PC-3 (cell line): ENCODE measurements around the gene TTC31. TPM values are rescaled to one million over a fixed set of nuclear protein-coding genes. Genes with fewer than 3 reads are reported as not detected.

Source experiments
- ATAC-seq: fragments of 200-7000 bp; cut with Tn5 transposase; 2 replicates; pipeline ENCODE4 v1.9.1; 2020; ENCODE audit warnings: mild to moderate bottlenecking, moderate library complexity
- BruUV-seq: library from RNA; stranded (reverse); fragments of 400-500 nt; replicated peaks from 2 replicates; lab custom pipeline; 2021; lab: Mats Ljungman, UMichigan
- CTCF ChIA-PET: fragments of 300-600 bp; sonication (Branson Sonifier 250); formaldehyde crosslinking; loops from one replicate; lab custom pipeline; 2022; ENCODE audit warnings: antibody characterized with exemption; lab: Charles Lee
- POLR2A ChIA-PET: fragments of 300-600 bp; sonication (Branson Sonifier 250); formaldehyde crosslinking; loops from one replicate; lab custom pipeline; 2022; ENCODE audit warnings: antibody characterized with exemption; ENCODE audit not compliant: unreplicated experiment; lab: Charles Lee
- DNase-seq: peaks from one replicate; pipeline ENCODE4 v3.0.0-alpha.2; 2015
- H2AFZ ChIP-seq: fragments of 300-600 bp; sonication (generic); 2 replicates; pipeline ENCODE4 v1.6.0; 2016; ENCODE audit warnings: antibody characterized with exemption, low read length
- H3F3A ChIP-seq: fragments of 300-600 bp; sonication (generic); one replicate; pipeline ENCODE4 v1.6.0; 2017; ENCODE audit warnings: antibody characterized with exemption, low read length, control low read depth, mild to moderate bottlenecking; ENCODE audit not compliant: unreplicated experiment
- H3K27ac ChIP-seq: fragments of 300-600 bp; sonication (generic); 2 replicates; pipeline ENCODE4 v1.5.1; 2016; ENCODE audit warnings: mild to moderate bottlenecking, low read length
- H3K27me3 ChIP-seq: fragments of 300-600 bp; sonication (generic); 2 replicates; pipeline ENCODE4 v1.6.1; 2016; ENCODE audit warnings: low read length, mixed read lengths
- H3K36me3 ChIP-seq: fragments of 300-600 bp; sonication (generic); 2 replicates; pipeline ENCODE4 v1.6.1; 2016; ENCODE audit warnings: low read depth, mixed run types, low read length, mixed read lengths
- H3K4me1 ChIP-seq: fragments of 300-600 bp; sonication (generic); 2 replicates; pipeline ENCODE4 v1.5.1; 2016; ENCODE audit warnings: low read length; ENCODE audit not compliant: insufficient read depth
- H3K4me2 ChIP-seq: fragments of 300-600 bp; sonication (generic); 2 replicates; pipeline ENCODE4 v1.6.0; 2016; ENCODE audit warnings: low read length
- H3K4me3 ChIP-seq: fragments of 300-600 bp; sonication (generic); 2 replicates; pipeline ENCODE4 v1.5.1; 2016; ENCODE audit warnings: mild to moderate bottlenecking, low read length, mixed read lengths
- H3K79me2 ChIP-seq: fragments of 300-600 bp; sonication (generic); 2 replicates; pipeline ENCODE4 v1.6.1; 2017; ENCODE audit warnings: low read length, mixed read lengths
- H3K9ac ChIP-seq: fragments of 300-600 bp; sonication (generic); 2 replicates; pipeline ENCODE4 v1.6.0; 2016; ENCODE audit warnings: mild to moderate bottlenecking, low read length
- H3K9me2 ChIP-seq: fragments of 300-600 bp; sonication (generic); replicated peaks from 2 replicates; pipeline ENCODE4 v1.6.1; 2016; ENCODE audit warnings: mixed run types, low read length, mixed read lengths
- H3K9me3 ChIP-seq: fragments of 300-600 bp; sonication (generic); 2 replicates; pipeline ENCODE4 v1.6.1; 2016; ENCODE audit warnings: low read length, mixed read lengths
- H4K20me1 ChIP-seq: fragments of 300-600 bp; sonication (generic); 2 replicates; pipeline ENCODE4 v1.6.1; 2016; ENCODE audit warnings: low read length, mixed read lengths
- EZH2 ChIP-seq: fragments of 300-600 bp; sonication (generic); IDR thresholded peaks from one replicate; pipeline ENCODE4 v1.6.1; 2017; ENCODE audit warnings: antibody characterized with exemption, mild to moderate bottlenecking, low read length; ENCODE audit not compliant: unreplicated experiment
- EZH2phosphoT487 ChIP-seq: fragments of 300-600 bp; sonication (generic); IDR thresholded peaks from 2 replicates; pipeline ENCODE4 v1.6.1; 2018; ENCODE audit warnings: mild to moderate bottlenecking, antibody characterized with exemption, low read length, borderline replicate concordance
- intact Hi-C: fragments of 100-400 bp; cut with micrococcal nuclease; formaldehyde crosslinking; loops from 2 replicates; pipeline ENCODE4 v1.9.0; 2023
- total RNA-seq: library from RNA; depleted of rRNA; stranded (reverse); fragments of >200 nt; gene quantifications from 2 replicates; pipeline ENCODE4 v1.2.3, GENCODE V29; 2014
- TF ChIP-seq, protein P1 (sequence below): fragments of 300-600 bp; sonication (generic); conservative IDR thresholded peaks from 2 replicates; pipeline ENCODE4 v1.5.1; 2017; ENCODE audit warnings: antibody characterized with exemption, low read depth, mild to moderate bottlenecking, low read length

Gene TTC31
- total RNA-seq, 1 experiment from 2014 or later, result 21.1 TPM

DNA sequence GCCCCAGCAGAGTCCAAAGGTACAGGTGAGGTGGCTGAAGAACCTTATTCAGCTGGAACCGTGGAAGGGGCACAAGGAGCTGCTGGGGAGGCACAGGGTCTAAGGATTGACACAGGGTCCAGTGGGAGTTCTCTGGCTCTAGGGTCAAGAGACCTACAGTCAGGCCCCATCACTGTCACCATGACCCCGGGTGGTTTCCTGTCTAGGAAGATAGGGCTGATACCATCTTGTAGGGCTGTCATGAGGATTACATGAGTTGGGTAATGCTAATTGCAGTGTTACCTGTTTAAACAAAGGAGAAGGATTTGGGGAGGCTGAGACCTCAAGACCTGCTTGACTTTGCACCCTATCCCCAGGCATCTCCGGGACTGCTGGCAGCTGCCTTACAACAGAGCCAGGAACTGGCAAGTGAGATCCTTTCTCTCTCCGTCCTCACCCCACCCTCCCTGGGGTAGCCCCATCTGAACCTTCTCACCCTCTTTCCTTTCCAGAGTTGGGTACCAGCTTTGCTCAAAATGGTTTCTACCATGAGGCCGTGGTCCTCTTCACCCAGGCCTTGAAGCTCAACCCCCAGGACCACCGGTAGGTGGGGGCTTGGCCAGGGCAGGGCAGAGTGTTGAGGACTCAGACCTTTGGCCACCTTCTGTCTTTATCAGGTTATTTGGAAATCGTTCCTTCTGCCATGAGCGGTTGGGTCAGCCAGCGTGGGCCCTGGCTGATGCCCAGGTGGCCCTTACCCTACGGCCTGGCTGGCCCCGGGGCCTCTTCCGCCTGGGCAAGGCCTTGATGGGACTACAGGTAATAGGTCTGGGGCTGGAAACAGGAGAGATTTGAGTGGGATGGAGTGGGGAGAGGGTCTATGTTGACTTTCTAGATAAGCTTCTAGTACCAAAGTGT is 9.0 kb downstream of the TTC31 start:
- DNase-seq (no peak), ATAC-seq (no peak)
- no TSS peak for BruUV-seq
- no peak overlapping the region for H3K9ac ChIP-seq
- CTCF ChIA-PET, result no interaction called here
- no peaks in the 10 kb centered on the region for H3K9me2 ChIP-seq
- intact Hi-C loops, result no loop called here
- no peaks in the 10 kb centered on the region for H3K9me3 ChIP-seq
- H3F3A ChIP-seq, result no peaks in the 10 kb centered on the region
- peaks cover 28% of the 10 kb centered on the region for H3K36me3 ChIP-seq
- no peak overlapping the region for H2AFZ ChIP-seq
- H3K4me3 ChIP-seq, result no peak overlapping the region
- H3K27me3 ChIP-seq, result no peaks in the 10 kb centered on the region
- peaks cover 9% of the 10 kb centered on the region for H3K4me1 ChIP-seq
- no peak overlapping the region for H3K4me2 ChIP-seq
- TF ChIP-seq EZH2phosphoT487 (no peak), EZH2 (no peak)
- TF ChIP-seq, protein P1, sequence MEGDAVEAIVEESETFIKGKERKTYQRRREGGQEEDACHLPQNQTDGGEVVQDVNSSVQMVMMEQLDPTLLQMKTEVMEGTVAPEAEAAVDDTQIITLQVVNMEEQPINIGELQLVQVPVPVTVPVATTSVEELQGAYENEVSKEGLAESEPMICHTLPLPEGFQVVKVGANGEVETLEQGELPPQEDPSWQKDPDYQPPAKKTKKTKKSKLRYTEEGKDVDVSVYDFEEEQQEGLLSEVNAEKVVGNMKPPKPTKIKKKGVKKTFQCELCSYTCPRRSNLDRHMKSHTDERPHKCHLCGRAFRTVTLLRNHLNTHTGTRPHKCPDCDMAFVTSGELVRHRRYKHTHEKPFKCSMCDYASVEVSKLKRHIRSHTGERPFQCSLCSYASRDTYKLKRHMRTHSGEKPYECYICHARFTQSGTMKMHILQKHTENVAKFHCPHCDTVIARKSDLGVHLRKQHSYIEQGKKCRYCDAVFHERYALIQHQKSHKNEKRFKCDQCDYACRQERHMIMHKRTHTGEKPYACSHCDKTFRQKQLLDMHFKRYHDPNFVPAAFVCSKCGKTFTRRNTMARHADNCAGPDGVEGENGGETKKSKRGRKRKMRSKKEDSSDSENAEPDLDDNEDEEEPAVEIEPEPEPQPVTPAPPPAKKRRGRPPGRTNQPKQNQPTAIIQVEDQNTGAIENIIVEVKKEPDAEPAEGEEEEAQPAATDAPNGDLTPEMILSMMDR, result no peak
- no peaks in the 10 kb centered on the region for H4K20me1 ChIP-seq
- H3K79me2 ChIP-seq, result no peaks in the 10 kb centered on the region
- POLR2A ChIA-PET, result no interaction called here
- no peak overlapping the region for H3K27ac ChIP-seq

DNA sequence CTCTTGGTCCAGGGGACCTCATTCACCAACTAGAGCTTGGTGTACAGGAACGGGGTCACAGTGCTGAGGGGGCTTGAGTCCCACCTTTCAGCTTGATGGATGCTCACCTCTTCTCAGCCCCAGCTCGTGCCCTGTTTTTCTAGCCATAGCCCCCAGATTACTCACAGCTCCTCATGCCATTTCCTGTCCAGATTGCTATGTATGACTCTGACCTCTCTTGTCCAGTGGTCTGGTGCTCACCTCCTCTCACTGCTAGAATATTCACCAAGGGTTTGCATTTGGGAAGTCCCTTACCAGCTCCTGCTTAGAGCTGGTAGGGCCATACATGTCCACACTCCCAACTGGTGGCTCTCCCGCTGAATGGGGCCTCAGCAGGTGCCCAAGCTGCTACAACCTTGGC is 10.7 kb downstream of the TTC31 start:
- Histone ChIP-seq H4K20me1 (no peaks in the 10 kb centered on the region), H2AFZ (no peak overlapping the region), H3K79me2 (no peaks in the 10 kb centered on the region), H3K9ac (no peak overlapping the region), H3F3A (no peaks in the 10 kb centered on the region), H3K27me3 (no peaks in the 10 kb centered on the region), H3K9me2 (no peaks in the 10 kb centered on the region), H3K4me3 (no peak overlapping the region), H3K36me3 (peaks cover 28% of the 10 kb centered on the region), H3K27ac (no peak overlapping the region), H3K9me3 (no peaks in the 10 kb centered on the region), H3K4me2 (no peak overlapping the region), H3K4me1 (peaks cover 11% of the 10 kb centered on the region)
- no peak for ATAC-seq
- POLR2A ChIA-PET, result no interaction called here
- BruUV-seq, result no TSS peak
- intact Hi-C loops, result no loop called here
- DNase-seq, result no peak
- TF ChIP-seq EZH2phosphoT487 (no peak), EZH2 (no peak)
- TF ChIP-seq, protein P1, result no peak
- CTCF ChIA-PET, result no interaction called here

DNA sequence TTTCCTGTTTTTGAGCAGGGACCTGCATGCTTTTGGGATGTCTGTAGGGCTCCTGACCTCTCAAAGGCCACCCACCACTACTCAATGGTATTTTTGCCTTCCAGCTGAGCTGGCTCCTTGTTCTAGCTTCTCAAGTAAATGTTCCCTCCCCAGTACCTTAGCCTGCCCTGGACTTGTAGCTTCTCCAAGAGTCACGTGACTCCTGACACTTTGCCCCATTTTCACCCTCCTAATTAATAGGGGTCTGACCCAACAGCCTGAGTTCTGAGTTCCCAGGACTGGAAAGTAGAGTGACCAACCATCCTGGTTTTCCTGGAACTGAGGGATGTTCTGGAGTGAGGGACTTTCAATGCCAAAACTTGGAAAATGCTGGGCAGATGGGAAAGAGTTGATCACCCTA is 12.6 kb downstream of the TTC31 start:
- no peaks in the 10 kb centered on the region for H3K27me3 ChIP-seq
- no peak for TF ChIP-seq EZH2
- TF ChIP-seq, protein P1, result no peak
- no peak for TF ChIP-seq EZH2phosphoT487
- no peaks in the 10 kb centered on the region for H3K9me3 ChIP-seq
- H3K36me3 ChIP-seq, result peaks cover 28% of the 10 kb centered on the region
- no peak overlapping the region for H3K9ac ChIP-seq
- no peaks in the 10 kb centered on the region for H3K79me2 ChIP-seq
- no peaks in the 10 kb centered on the region for H4K20me1 ChIP-seq
- CTCF ChIA-PET, result no interaction called here
- H2AFZ ChIP-seq, result no peak overlapping the region
- no peaks in the 10 kb centered on the region for H3K9me2 ChIP-seq
- DNase-seq (no peak), ATAC-seq (no peak)
- H3F3A ChIP-seq, result no peaks in the 10 kb centered on the region
- no peak overlapping the region for H3K4me3 ChIP-seq
- no peak overlapping the region for H3K4me2 ChIP-seq
- no TSS peak for BruUV-seq
- intact Hi-C loops, result no loop called here
- peaks cover 19% of the 10 kb centered on the region for H3K4me1 ChIP-seq
- POLR2A ChIA-PET, result no interaction called here
- no peak overlapping the region for H3K27ac ChIP-seq
